GM21528 (cell line): ENCODE results near the gene FMNL3.
"Not testable (repeated sequence)": the region's sequence is repeated elsewhere in the genome, so short reads cannot be mapped to it uniquely, and the experiment has no call there.

Source experiments
- ATAC-seq: cut with Tn5 transposase; IDR thresholded peaks from one replicate; pipeline ENCODE4 v1.9.1; 2021; ENCODE audit warnings: mild to moderate bottlenecking, moderate library complexity; ENCODE audit not compliant: unreplicated experiment, low FRiP score

Gene FMNL3

DNA sequence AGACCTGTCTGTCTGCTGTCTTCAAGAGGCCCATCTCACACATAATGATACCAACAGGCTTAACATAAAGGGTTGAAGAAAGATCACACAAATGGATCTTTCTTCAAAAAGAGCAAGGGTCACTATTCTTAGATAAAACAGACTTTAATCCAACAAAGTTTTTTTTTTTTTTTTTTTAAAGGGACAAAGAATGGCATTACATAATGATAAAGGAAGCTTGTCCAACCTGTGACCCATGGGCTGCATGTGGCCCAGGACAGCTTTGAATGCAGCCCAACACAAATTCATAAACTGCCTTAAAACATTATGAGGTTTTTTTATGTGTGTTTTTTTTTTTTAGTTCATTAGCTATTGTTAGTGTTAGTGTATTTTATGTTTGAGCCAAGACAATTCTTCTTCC, 95.0 kb downstream of the FMNL3 start:
- no peak for ATAC-seq

DNA sequence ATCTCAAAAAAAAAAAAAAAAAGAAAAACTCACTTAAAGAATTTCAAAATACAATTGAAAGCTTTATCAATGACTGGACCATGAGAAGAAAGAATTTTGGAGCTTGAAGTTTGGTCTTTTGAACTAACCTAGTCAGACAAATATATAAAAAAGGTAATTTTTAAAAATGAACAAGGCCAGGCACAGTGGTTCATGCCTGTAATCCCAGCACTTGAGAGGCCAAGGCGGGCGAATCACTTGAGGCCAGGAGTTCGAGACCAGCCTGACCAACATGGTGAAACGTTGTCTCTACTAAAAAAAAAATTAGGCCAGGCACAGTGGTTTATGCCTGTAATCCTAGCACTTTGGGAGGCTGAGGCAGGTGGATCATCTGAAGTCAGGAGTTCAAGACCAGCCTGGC, 96.4 kb downstream of the FMNL3 start:
- not testable (repeated sequence) for ATAC-seq

DNA sequence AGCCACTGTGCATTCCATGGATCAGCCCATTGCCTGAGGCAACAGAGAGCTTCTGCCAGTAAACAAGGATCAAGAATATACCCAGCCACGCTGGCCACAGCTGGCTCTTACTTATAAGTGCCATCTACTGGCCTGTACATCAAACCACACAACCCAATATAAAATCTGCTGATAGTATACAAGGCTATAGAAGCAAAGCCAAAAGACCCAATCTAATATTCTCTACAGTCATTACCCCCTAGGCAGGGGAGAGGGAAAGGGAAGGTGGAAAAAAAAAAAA, 97.4 kb downstream of the FMNL3 start:
- no peak for ATAC-seq

DNA sequence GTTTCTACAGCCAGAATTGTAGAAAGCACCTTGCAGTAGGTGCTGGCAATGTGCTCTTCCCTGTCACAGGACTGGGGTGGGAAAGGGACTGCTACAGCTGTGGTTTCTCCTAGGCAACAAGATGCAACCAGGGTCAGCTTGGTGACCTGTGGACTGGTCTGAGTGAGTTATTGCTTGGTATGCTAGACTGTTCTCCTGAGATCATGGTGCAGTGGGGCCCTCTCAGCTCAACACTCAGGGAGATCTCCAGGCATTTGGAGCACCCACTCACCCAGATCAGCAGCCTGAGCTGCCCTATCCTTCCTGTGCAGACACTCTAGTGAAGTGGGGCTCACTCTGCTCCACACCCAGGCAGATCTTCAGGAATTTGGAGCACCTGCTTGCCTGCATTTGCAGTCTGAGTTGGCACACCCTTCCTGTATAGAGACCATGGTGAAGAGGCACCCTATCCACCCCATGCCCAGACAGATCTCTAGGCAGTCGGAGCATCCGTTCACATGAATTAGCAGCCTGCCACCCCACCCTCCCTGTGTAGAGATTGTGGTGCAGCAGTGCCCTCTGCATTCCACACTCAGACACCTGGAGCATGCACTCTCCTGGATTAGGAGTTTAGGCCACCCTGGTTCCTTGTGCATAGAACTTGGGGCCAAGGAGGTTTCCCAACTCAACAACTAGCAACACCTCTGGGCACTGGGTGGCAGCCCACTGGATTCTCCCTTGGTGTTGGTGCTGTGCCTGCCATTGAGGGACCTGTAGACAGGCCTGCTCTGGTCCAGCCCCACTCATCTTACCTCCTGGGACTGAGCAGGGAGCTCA, 97.9 kb downstream of the FMNL3 start:
- ATAC-seq: no peak

DNA sequence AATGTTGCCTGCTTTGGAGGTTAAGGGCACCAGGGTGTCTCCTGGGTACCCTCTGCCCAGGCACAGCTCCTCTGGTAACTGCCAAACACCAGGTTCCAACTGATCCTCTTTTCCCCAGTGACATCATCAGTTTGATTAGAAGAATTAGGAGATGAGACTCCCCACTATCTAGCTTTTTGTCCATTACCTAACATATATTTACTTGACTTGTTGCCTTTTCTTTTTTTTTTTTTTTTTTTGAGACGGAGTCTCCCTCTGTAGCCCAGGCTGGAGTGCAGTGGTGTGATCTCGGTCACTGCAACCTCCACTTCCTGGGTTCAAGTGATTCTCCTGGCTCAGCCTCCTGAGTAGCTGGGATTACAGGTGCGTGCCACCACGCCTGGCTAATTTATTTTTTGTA, 101.7 kb downstream of the FMNL3 start, which contains the start of gene FAM186B:
FAM186B (minus strand) TSS at position 101 of the 400 bp plus-strand sequence. CDS start 162 bp downstream, outside the sequence.
- ATAC-seq: not testable (repeated sequence)

DNA sequence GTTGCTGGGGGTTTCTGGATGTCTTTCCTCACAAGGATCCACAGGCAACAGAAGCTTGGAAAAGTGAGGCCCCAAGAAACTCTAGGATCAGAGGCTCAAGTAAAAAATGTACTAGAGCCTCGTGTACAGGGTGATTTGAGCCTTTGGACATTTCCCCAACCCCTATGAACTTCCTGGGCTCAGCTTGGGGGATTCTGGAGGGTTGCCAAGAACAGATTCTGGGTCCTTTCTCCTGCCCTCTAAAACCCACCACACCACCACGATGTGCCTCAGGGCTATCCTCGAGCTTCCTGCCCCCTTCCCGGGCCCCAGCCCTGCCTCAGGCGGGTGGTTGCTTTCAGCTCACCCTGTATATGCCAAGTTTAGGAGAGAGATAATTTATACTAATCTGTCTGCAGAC, 102.3 kb downstream of the FMNL3 start:
- ATAC-seq: no peak

DNA sequence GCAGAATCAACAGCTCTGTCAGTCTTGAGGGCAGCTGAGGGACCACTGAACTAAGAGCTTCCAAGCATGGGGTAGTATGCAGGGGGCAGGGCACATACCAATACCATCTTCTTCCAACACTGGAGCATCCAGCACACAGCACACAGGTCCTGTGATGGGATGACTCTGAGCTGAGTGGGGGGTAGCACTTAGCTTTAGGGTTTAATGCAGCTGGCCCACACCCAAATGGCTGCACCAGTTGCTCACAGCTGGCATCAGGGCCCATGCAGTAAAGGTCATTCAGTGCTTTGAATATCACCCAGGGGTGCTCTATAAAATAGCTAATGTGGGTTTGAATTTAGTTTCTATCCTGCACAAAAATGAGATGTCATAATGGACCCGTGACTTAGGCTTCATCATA, 103.5 kb downstream of the FMNL3 start:
- no peak for ATAC-seq

DNA sequence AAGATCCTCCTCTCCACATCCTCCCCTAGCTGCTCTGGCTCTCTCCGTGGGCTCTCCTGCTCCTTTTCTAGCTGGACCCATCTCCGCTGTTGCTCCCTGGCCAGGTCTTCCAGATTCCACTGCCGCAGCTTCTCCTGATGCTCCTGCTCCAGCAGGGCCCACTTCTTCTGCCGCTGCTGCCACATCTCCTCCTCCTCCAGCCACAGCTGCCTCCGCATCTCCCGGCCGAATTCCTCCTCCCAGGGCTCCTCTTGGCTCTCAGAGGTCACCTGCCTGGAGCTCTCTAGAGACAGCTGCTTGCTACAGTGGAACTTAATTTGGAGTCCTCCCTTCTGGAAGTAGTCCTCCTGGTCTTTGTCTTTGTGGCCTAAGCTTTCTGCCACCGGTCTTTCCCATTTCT, 107.2 kb downstream of the FMNL3 start:
- ATAC-seq: no peak

DNA sequence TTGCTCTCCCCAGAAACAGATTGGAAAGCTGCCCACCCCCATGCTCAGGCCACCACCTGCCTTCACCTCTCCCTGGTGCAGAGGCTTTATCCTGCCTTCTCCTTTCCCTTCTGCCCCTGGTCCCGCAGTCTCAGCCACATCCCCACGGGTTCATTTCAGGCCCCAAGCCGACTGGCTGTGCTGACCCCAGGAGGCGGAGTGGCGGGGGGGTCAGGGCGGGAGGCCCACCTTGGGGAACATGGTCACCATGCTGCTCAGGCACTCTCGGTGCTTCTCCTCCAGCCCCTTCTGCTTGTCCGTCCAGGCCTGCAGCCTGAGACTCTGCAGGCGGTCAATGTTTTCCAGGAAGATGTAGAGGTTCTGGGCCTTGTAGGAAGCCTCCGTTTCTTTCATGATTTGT, 108.7 kb downstream of the FMNL3 start:
- no peak for ATAC-seq

DNA sequence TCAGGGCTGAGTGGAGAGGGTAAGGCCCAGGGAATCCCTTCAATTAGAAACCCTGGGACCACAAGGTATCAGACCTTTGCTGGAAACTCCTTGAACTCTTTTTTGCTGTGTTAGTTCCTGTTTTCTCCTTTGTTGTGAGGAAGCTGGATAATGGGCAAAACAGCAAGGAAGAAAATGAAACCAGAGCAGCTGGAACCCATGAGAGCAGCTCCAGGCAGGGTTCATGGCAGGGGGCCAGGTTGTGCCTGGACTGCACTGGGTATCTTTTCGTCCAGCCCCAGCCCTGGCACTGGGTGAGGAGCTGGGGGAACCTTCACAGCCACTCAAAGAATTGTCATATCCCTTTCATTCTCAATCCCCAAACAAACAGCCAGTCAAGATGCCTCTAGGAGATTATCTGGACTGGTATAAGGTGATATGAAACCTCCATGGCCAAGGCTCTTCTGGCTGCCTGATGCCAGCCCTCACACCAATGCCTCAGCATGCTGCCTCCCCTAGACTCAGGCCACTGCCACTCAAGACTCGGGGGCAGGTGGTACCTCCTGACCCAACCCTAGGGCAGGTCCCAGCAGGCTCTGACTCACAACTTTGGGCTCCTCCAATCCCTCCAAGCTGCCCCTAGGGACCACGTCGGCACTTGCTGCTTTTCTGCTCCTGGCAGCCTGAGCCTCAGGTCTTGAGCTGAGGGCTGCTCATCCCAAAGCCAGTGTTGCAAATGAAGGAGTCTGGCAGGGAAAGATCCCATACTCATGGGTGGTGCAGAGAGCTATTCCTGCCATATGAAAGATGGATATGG, 118.3 kb downstream of the FMNL3 start:
- no peak for ATAC-seq

DNA sequence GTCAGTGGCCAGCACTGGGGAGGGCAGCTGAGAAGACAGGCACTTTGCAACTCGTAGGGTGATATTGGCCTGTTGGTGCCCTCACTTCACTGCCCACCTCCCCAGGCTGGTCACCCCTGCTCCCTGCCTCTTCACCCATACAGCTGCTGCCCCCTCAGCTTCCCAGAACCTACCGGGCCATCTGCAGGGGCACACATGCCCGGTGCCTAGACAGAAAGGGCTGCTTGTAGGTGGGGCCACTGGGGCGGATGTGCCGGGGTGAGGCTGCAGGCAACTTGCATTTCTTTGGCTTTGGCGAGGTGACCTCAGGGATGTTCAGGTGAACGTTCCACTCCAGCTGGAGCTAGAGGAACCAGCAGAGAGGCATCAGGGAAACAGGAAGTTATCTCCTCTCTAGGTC, 118.9 kb downstream of the FMNL3 start:
- no peak for ATAC-seq

DNA sequence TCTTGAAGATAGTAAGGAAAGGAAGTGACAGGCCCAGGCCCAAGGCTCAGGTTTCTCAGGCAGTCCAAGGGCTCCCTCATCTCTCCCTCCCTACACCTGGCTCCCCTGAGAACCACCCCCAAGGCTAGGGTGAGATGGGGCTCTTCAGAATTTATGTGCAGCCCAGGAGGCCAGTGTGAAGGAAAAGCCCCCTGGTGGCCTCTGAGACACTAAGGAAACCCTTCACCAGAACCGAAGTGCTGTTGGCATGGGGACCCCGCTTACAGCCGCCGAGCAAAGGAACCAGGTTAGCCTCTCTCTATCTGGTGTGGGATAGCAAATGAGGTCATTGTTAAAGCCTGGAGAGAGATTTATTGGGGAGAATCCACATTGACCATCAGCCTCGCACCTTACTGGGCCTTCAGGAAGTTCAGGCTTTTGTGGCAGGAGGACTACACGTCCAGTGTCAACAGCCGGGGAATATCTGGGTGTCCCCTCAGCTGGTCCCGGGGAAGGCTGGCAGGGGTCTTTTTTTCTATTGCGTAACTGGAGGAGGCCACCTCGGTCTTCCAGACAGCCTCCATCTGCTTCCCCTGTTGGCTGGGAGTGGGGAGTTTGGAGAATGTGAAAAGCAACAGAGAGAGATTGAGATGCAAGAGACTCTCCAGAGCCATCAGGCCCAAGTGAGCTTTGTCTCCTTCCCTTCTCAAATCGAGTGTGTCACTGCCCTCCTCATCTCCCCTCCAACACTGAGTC, 119.9 kb downstream of the FMNL3 start:
- ATAC-seq: no peak
